AG04449 (cell line): ENCODE results near the gene MFSD12.

ENCODE experiments used
- CTCF ChIA-PET: fragments of 350-600 bp; formaldehyde crosslinking; extraction: SDS; loops from one replicate; lab custom pipeline; 2021; ENCODE audit warnings: antibody characterized with exemption; lab: Yijun Ruan, JAX
- POLR2A ChIA-PET: fragments of 400-600, 350-600 bp; formaldehyde crosslinking; extraction: SDS; loops from one replicate; lab custom pipeline; 2020; ENCODE audit warnings: antibody characterized with exemption, inconsistent platforms; lab: Yijun Ruan, JAX
- DNase-seq: peaks from one replicate; pipeline ENCODE4 v3.0.0-alpha.2; 2010; ENCODE audit warnings: low read depth, low spot score
- H3K4me3 ChIP-seq: 2 replicates; pipeline ENCODE4 v1.5.1; 2011; ENCODE audit warnings: low read depth, mild to moderate bottlenecking, control low read depth, low read length
- CTCF ChIP-seq: IDR thresholded peaks from one replicate; pipeline ENCODE4 v1.5.1; 2011; ENCODE audit warnings: mild to moderate bottlenecking, moderate library complexity, low read length, control low read depth, inconsistent platforms; ENCODE audit not compliant: insufficient read depth; ENCODE audit errors: missing control alignments

Gene MFSD12

GRCh38 chr19:3591876-3592613, 34.7 kb upstream of the MFSD12 start:
- POLR2A ChIA-PET: interaction anchor here (0.8 to 1.1 kb wide), 2 partner anchors 22 to 31 kb away, joined by 3 read pairs; no protein-coding TSS in a partner anchor
- no peak for TF ChIP-seq CTCF
- DNase-seq: no peak
- CTCF ChIA-PET: interaction anchor here (0.6 to 1.0 kb wide), 2 partner anchors 48 to 126 kb away, joined by 3 read pairs; no protein-coding TSS in a partner anchor
- H3K4me3 ChIP-seq: no peak overlapping the region

- ChIA-PET POLR2A (interaction anchor here (0.7 to 1.1 kb wide), 3 partner anchors 23 to 34 kb away, joined by 3 read pairs; no protein-coding TSS in a partner anchor), CTCF (interaction anchor here (0.6 to 1.0 kb wide), 2 partner anchors 9 to 127 kb away, joined by 3 read pairs; no protein-coding TSS in a partner anchor)
- no peak for TF ChIP-seq CTCF
- no peak overlapping the region for H3K4me3 ChIP-seq
- DNase-seq: no peak
Observed at GRCh38 chr19:3590991-3591659, 33.7 kb upstream of the MFSD12 start.

- POLR2A ChIA-PET: no interaction called here
Observed at GRCh38 chr19:3589949-3590348, 32.6 kb upstream of the MFSD12 start.

GRCh38 chr19:3589439-3589838, 32.1 kb upstream of the MFSD12 start:
- CTCF ChIA-PET: no interaction called here
- no peak for TF ChIP-seq CTCF
- no peak overlapping the region for H3K4me3 ChIP-seq
- POLR2A ChIA-PET: no interaction called here
- DNase-seq: no peak

More at GRCh38 chr19:3589949-3590348, 32.6 kb upstream of the MFSD12 start:
- no peak overlapping the region for H3K4me3 ChIP-seq
- TF ChIP-seq CTCF: no peak
- CTCF ChIA-PET: no interaction called here
- DNase-seq: no peak

- ChIA-PET POLR2A (no interaction called here), CTCF (interaction anchor here (1.5 to 3.1 kb wide), 5 partner anchors 9 to 39 kb away, joined by 3 to 12 read pairs (median 7); partner anchors contain the start of gene TBXA2R)
- no peak overlapping the region for H3K4me3 ChIP-seq
- no peak for DNase-seq
- TF ChIP-seq CTCF: no peak
Observed at GRCh38 chr19:3586707-3587346, 29.4 kb upstream of the MFSD12 start.
